SK-N-SH treated with all-trans-retinoic acid at 6 μM for 48 hours (cell line): ENCODE data around the gene SMARCAD1.

Source experiments
- CREB5 ChIP-seq: fragments of 250-450 bp; sonication (Bioruptor Pico); IDR thresholded peaks from 2 replicates; pipeline ENCODE4 v1.5.1; 2020; ENCODE audit warnings: low read depth, mild to moderate bottlenecking, moderate library complexity
- ESRRG ChIP-seq: fragments of 250-450 bp; sonication (Bioruptor Pico); IDR thresholded peaks from 2 replicates; pipeline ENCODE4 v1.6.1; 2021; ENCODE audit warnings: mild to moderate bottlenecking
- GLIS3 ChIP-seq: fragments of 250-450 bp; sonication (Bioruptor Pico); IDR thresholded peaks from 2 replicates; pipeline ENCODE4 v1.5.0; 2020; ENCODE audit warnings: mild to moderate bottlenecking, moderate library complexity
- ISL1 ChIP-seq: fragments of 250-450 bp; sonication (Bioruptor Pico); IDR thresholded peaks from 2 replicates; pipeline ENCODE4 v2.1.2; 2022; ENCODE audit warnings: mild to moderate bottlenecking, moderate library complexity
- PATZ1 ChIP-seq: fragments of 250-450 bp; sonication (Bioruptor Pico); IDR thresholded peaks from 2 replicates; pipeline ENCODE4 v1.8.0; 2020; ENCODE audit warnings: mild to moderate bottlenecking, moderate library complexity, borderline replicate concordance
- SNAI2 ChIP-seq: fragments of 250-450 bp; sonication (Bioruptor Pico); IDR thresholded peaks from 2 replicates; pipeline ENCODE4 v1.5.0; 2020; ENCODE audit warnings: mild to moderate bottlenecking, moderate library complexity
- TCF4 ChIP-seq: fragments of 250-450 bp; sonication (Bioruptor Pico); IDR thresholded peaks from 2 replicates; pipeline ENCODE4 v1.8.0; 2021; ENCODE audit warnings: mild to moderate bottlenecking, moderate library complexity, borderline replicate concordance
- ZC3H10 ChIP-seq: fragments of 250-450 bp; sonication (Bioruptor Pico); IDR thresholded peaks from 2 replicates; pipeline ENCODE4 v1.5.1; 2021; ENCODE audit warnings: mild to moderate bottlenecking, moderate library complexity
- ZFP3 ChIP-seq: fragments of 250-450 bp; sonication (Bioruptor Pico); IDR thresholded peaks from 2 replicates; pipeline ENCODE4 v1.5.0; 2020; ENCODE audit warnings: mild to moderate bottlenecking, moderate library complexity
- ZNF565 ChIP-seq: fragments of 450-650 bp; formaldehyde crosslinking; conservative IDR thresholded peaks from 2 replicates; pipeline ENCODE4 v1.5.0; 2020; ENCODE audit warnings: low read depth, mild to moderate bottlenecking, moderate library complexity

GRCh38 chr4:94211861-94212260 lies 4.2 kb downstream of the SMARCAD1 start:
- no peak for TF ChIP-seq TCF4
- TF ChIP-seq ZNF565 = no peak
- TF ChIP-seq SNAI2 (CRISPR knock-in tag) = no peak
- TF ChIP-seq CREB5 (CRISPR knock-in tag) = no peak
- TF ChIP-seq PATZ1 (CRISPR knock-in tag) = no peak
- no peak for TF ChIP-seq GLIS3 (CRISPR knock-in tag)
- TF ChIP-seq ZC3H10 = no peak
- TF ChIP-seq ESRRG (CRISPR knock-in tag) = no peak
- no peak for TF ChIP-seq ZFP3 (CRISPR knock-in tag)
- TF ChIP-seq ISL1 (CRISPR knock-in tag) = no peak
